Spleen (tissue), 7 donors: ENCODE results near the gene SLFN14.
"Not testable (repeated sequence)": the region's sequence is repeated elsewhere in the genome, so short reads cannot be mapped to it uniquely, and the experiment has no call there.

Experiments
- POLR2A ChIP-seq, 3 donors: fragments of 450-650 bp; IDR thresholded peaks; one replicate each; pipeline ENCODE4 v1.5.1; 2017; ENCODE audit warnings: antibody characterized with exemption in 3 of 3, mild to moderate bottlenecking in 1 of 3
- TF ChIP-seq, protein P1 (sequence below), 11 experiments: fragments of 200-600 bp in 7 of 11; fragments of 450-650 bp in 4 of 11; sonication (generic) in 4 of 11; IDR thresholded peaks in 8 of 11; conservative IDR thresholded peaks in 3 of 11; 1 replicate in 7 of 11; 2 replicates in 4 of 11; pipeline versions ENCODE4 v1.4.0 to v1.8.0; 2016 to 2021; ENCODE audit warnings: antibody characterized with exemption in 11 of 11, inconsistent platforms in 4 of 11, mild to moderate bottlenecking in 1 of 11
- donor health status: DM: no; HTN: no; CAD: no; lungs with moderate emphysema.
- donor health status: DM: no; HTN: no; CAD: no.
- donor health status: DM: no; HTN: no; CAD: no.

DNA sequence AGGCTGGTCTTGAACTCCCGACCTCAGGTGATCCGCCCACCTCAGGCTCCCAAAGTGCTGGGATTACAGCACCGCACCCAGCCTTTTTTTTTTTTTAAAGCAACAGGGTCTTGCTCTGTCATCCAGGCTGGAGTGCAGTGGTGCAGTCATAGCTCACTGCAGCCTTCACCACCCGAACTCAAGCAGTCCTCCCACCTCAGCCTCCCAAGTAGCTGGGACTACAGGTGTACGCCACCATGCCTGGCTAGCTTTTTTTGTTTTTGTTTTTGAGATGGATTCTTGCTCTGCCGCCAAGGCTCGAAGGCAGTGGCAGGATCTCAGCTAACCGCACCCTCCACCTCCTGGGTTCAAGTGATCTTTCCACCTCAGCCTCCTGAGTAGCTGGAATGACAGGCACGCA lies 25.2 kb downstream of the SLFN14 start:
- TF ChIP-seq, protein P1, sequence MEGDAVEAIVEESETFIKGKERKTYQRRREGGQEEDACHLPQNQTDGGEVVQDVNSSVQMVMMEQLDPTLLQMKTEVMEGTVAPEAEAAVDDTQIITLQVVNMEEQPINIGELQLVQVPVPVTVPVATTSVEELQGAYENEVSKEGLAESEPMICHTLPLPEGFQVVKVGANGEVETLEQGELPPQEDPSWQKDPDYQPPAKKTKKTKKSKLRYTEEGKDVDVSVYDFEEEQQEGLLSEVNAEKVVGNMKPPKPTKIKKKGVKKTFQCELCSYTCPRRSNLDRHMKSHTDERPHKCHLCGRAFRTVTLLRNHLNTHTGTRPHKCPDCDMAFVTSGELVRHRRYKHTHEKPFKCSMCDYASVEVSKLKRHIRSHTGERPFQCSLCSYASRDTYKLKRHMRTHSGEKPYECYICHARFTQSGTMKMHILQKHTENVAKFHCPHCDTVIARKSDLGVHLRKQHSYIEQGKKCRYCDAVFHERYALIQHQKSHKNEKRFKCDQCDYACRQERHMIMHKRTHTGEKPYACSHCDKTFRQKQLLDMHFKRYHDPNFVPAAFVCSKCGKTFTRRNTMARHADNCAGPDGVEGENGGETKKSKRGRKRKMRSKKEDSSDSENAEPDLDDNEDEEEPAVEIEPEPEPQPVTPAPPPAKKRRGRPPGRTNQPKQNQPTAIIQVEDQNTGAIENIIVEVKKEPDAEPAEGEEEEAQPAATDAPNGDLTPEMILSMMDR (IDR thresholded peaks at IDR 0.05 in 8 of 11, conservative IDR thresholded peaks at IDR 0.05 in 3 of 11), result not testable (repeated sequence)
- not testable (repeated sequence) for TF ChIP-seq POLR2A (IDR thresholded peaks at IDR 0.05)
